GM10847 (cell line): Measurements from ENCODE around the gene CCDC59.

Experiments used
- POLR2A ChIP-seq: IDR thresholded peaks from 2 replicates; pipeline ENCODE4 v1.6.1; 2011; ENCODE audit not compliant: insufficient read length; ENCODE audit errors: extremely low read depth

The CCDC59 gene

DNA sequence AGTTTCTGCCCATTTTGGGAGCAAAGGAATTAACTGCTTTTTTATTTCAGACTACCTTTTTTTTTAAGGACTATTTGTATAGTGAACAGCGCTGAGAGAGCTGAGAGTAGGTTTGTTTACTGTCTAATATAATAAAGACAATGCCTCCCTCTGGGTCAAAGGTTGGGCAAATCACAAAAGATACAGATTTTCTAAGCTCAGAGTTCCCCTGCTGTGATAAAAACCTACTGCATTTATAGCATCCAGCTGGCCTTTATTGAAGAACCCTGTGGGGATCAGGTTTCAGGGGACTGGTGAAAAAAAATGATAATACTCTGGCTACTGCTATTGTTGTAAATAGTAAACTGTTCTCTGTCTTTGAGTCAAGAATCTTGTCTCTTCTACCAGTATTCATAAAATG is 28.7 kb downstream of the CCDC59 start:
- no peak for TF ChIP-seq POLR2A

DNA sequence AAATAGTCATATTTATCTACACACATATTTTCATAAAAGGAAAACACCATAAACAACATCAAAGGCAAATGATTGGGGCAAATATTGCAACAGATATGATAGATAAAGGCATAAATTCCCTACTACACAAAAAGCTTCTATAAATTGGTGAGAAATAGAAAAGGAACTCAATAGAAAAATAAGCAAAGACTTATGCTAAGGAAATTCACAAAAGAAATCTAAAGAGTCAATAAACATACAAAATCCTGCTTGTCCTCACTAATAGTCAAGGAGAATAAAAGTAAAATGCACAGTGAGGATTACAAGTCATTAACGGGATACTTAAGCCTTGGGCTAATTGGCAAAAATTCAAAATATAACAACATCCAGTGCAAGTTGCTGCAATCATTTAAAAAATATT is 30.3 kb downstream of the CCDC59 start:
- no peak for TF ChIP-seq POLR2A

DNA sequence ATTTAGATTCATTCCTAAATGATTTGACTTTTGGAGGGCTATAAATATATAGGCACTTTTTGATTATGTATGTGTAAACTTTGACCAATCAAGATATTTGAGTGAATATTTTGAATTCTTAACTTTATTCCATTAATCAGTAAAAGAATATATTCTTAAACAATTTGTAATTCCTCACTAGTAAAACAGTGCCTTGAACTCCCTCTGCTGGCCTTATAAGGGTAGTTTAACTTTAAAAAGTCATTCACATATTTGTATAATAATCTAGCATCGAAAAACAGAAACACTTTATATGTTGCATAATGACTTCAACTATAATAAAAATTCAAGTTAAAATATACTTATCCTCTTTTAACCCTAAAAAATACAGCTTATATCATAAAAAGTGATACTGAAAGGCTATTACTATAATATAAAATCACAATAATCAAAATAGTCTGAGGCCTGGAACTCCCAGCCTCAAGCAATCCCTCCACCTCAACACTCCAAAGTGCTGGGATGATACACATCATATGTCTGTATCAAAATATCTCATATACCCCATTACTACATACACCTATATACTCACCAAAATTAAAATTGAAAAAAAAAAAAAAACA is 31.2 kb downstream of the CCDC59 start:
- no peak for TF ChIP-seq POLR2A

DNA sequence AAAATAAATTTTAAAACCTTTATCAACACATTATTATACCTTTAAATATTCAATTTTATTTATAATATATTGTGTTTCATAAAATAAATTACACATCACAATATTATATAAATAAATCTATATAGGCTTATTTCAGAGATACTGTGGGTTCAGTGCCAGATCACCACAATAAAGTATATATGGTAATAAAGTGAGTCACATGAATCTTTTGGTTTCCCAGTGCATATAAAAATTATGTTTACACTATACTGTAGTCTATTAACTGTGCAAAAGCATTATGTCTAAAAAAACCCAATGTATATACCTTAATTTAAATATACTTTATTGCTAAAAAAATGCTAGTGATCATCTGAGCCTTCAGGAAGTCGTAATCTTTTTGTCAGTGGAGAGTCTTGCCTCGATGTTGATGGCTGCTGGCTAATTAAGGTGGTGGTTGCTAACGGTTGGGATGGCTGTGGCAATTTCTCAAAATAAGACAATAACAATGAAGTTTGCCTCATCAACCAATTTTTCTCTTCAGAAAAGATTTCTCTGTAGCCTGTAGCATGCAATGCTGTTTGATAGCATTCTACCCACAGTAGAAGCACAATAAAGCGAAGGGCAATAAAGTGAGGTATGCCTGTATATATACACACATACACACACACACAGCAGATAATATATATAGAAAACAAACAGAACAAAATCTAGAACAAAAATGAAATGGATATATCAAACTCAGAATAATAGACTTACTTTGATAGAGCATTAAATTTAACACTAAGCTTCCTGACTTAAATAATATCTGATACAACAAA is 32.4 kb downstream of the CCDC59 start:
- no peak for TF ChIP-seq POLR2A

DNA sequence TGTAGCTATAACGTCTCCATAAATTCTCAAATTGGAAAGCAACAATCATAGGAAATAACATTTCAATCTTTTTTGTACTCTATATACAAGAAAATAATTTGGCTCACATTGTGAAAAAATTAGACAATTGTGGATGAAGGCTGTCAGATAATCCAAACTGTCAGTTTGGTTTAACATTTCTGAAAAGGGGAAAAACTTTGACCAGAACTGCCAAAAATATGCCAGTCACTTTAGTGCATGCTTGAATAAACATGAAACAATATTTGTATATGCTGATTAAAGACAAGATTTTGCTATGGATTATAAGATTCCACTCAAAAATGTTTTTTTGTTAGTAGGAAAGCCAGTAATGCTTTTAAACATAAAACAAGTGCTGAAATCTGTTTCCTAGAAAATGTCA is 38.9 kb downstream of the CCDC59 start:
- TF ChIP-seq POLR2A, result no peak

DNA sequence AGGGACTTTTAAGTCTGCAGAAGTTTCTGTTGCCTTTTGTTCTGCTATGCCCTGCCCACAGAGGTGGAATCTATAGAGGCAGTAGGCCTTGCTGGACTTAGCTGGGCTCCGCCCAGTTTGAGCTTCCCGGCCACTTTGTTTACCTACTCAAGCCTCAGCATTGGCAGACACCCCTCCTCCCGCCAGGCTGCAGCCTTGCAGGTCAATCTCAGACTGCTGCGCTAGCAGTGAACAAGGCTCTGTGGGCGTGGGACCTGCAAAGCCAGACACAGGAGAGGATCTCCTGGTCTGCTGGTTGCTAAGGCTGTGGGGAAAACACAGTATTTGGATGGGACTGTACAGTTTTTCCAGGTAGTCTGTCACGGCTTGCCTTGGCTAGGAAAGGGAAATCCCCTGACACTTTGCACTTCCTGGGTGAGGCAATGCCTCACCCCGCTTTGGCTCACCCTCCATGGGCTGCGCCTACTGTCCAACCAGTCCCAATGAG is 43.7 kb downstream of the CCDC59 start:
- no peak for TF ChIP-seq POLR2A
